Parathyroid adenoma (tissue), 2 donors: ENCODE data around the gene EMX2.

Experiments used
- H2AFZ ChIP-seq: fragments of 300-600 bp; sonication (generic); one replicate; pipeline ENCODE4 v1.7.0; 2017; ENCODE audit warnings: antibody characterized with exemption, mild to moderate bottlenecking
- H3K27ac ChIP-seq: fragments of 300-600 bp; sonication (generic); one replicate; pipeline ENCODE4 v1.7.0; 2017
- H3K27me3 ChIP-seq: fragments of 300-600 bp; sonication (generic); one replicate; pipeline ENCODE4 v1.7.0; 2017; ENCODE audit warnings: low read length; ENCODE audit not compliant: control insufficient read depth, insufficient read depth
- H3K36me3 ChIP-seq: fragments of 300-600 bp; sonication (generic); one replicate; pipeline ENCODE4 v1.7.0; 2017; ENCODE audit warnings: low read length; ENCODE audit not compliant: control insufficient read depth, insufficient read depth
- H3K4me1 ChIP-seq: fragments of 300-600 bp; sonication (generic); one replicate; pipeline ENCODE4 v1.7.0; 2017; ENCODE audit warnings: control low read depth
- H3K4me2 ChIP-seq: fragments of 300-600 bp; sonication (generic); one replicate; pipeline ENCODE4 v1.7.0; 2017; ENCODE audit warnings: low read length
- H3K4me3 ChIP-seq: fragments of 300-600 bp; sonication (generic); one replicate; pipeline ENCODE4 v1.7.0; 2017; ENCODE audit warnings: low read depth, low read length
- H3K79me2 ChIP-seq: fragments of 300-600 bp; sonication (generic); one replicate; pipeline ENCODE4 v1.7.0; 2017; ENCODE audit warnings: control low read depth
- H3K9ac ChIP-seq: fragments of 300-600 bp; sonication (generic); one replicate; pipeline ENCODE4 v1.7.0; 2017; ENCODE audit warnings: mild to moderate bottlenecking
- H3K9me3 ChIP-seq: fragments of 300-600 bp; sonication (generic); one replicate; pipeline ENCODE4 v1.7.0; 2017; ENCODE audit warnings: low read length; ENCODE audit not compliant: control insufficient read depth
- TF ChIP-seq, protein P1 (sequence below): fragments of 300-600 bp; sonication (generic); IDR thresholded peaks from one replicate; pipeline ENCODE4 v1.7.0; 2017; ENCODE audit warnings: antibody characterized with exemption, mild to moderate bottlenecking
- donor health status: primary hyperparathyroidism.

EMX2 gene

DNA sequence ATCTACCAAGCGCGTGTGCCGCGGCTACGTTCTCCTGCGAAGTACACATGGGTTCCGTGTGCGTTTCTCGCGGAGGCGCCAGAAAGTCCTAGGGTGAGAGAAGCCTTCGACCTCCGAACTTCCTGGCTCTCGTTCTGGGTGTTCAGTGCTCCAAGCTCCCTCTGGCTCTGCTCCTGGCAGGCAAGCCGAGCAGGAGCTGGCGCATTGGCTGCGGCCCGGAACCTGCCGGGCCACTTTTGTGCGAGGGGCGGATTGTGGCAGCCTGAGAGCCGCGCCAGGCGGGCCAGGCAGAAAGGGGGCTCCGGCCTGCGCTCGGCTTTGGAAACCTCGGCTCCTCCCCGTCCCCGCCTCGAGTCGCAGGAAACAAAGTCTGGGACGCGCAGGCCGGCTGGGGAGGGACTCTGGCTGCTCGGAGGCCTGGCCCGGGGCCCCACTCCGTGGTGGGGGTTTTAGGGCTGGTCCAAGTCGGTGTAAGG, 9.6 kb downstream of the EMX2 start:
- H3K9ac ChIP-seq = no peak overlapping the region
- no peak overlapping the region for H2AFZ ChIP-seq
- no peak overlapping the region for H3K4me3 ChIP-seq
- H3K27me3 ChIP-seq = peaks cover 29% of the 10 kb centered on the region
- no peaks in the 10 kb centered on the region for H3K9me3 ChIP-seq
- no peak overlapping the region for H3K4me2 ChIP-seq
- H3K79me2 ChIP-seq = no peaks in the 10 kb centered on the region
- no peaks in the 10 kb centered on the region for H3K4me1 ChIP-seq
- H3K36me3 ChIP-seq = no peaks in the 10 kb centered on the region
- TF ChIP-seq, protein P1, sequence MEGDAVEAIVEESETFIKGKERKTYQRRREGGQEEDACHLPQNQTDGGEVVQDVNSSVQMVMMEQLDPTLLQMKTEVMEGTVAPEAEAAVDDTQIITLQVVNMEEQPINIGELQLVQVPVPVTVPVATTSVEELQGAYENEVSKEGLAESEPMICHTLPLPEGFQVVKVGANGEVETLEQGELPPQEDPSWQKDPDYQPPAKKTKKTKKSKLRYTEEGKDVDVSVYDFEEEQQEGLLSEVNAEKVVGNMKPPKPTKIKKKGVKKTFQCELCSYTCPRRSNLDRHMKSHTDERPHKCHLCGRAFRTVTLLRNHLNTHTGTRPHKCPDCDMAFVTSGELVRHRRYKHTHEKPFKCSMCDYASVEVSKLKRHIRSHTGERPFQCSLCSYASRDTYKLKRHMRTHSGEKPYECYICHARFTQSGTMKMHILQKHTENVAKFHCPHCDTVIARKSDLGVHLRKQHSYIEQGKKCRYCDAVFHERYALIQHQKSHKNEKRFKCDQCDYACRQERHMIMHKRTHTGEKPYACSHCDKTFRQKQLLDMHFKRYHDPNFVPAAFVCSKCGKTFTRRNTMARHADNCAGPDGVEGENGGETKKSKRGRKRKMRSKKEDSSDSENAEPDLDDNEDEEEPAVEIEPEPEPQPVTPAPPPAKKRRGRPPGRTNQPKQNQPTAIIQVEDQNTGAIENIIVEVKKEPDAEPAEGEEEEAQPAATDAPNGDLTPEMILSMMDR = no peak
- no peak overlapping the region for H3K27ac ChIP-seq

DNA sequence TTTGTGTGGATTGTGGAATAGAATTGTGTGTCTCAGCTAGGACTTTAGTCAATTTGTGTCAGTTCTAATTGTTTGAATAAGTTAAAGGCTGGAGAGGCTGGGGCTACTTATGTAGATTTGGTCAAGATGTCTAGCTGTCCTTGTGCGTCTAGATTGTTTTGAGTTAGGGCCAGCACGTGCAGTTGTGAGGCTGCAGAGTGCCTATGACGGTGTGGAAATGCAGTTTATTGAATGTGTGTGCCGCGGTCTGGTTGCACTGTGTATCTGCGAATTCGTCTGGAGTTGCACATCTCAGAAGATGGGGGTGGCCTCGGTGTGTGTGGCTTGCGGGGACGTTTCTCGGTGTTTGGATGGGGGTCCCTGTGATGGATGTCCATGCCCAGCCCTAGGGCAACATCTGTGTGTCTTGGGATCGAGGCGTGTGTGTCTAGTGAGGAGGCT, 10.2 kb downstream of the EMX2 start:
- Histone ChIP-seq H3K4me1 (no peaks in the 10 kb centered on the region), H3K4me2 (no peak overlapping the region), H3K9ac (no peak overlapping the region), H3K9me3 (no peaks in the 10 kb centered on the region), H2AFZ (no peak overlapping the region), H3K27me3 (peaks cover 24% of the 10 kb centered on the region), H3K4me3 (no peak overlapping the region), H3K36me3 (no peaks in the 10 kb centered on the region), H3K79me2 (no peaks in the 10 kb centered on the region), H3K27ac (no peak overlapping the region)
- TF ChIP-seq, protein P1 = no peak

DNA sequence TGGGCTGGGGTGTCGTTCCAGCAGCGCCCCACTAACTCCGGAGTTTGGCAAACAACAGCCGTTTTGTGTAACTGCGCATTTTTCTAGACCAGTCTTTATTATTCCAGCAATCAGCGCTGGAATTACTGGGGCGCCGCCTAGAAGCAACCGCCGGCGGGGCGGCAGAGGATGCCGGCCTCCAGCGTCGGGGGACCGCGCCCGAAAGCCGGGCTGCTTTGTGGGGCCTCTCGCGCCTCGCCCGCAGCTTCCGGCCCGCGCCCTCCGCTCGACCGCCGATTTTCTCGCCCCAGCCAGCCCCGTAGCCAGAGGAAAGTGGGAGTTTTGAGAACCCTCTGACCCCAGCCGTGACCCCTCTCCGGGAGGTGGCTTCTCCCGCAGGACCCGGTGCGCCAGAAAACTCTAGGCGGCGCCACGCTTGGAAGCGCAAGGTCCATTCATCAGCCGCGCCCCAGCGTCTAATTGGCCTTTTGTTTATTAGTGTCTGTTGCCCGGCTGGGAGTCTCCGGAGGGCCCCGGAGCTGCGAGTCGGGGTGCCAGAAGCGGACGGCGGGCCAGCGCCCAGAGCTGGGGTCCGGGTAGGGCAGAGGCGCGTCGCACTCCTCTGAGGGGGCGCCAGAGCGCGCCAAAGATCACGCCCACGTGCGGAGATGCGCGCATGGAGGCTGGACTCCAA, 10.7 kb downstream of the EMX2 start:
- H3K36me3 ChIP-seq = no peaks in the 10 kb centered on the region
- no peaks in the 10 kb centered on the region for H3K79me2 ChIP-seq
- no peak overlapping the region for H2AFZ ChIP-seq
- no peak overlapping the region for H3K9ac ChIP-seq
- H3K4me2 ChIP-seq = no peak overlapping the region
- H3K4me3 ChIP-seq = no peak overlapping the region
- peaks cover 20% of the 10 kb centered on the region for H3K27me3 ChIP-seq
- no peaks in the 10 kb centered on the region for H3K9me3 ChIP-seq
- TF ChIP-seq, protein P1 = no peak
- no peaks in the 10 kb centered on the region for H3K4me1 ChIP-seq
- H3K27ac ChIP-seq = no peak overlapping the region

DNA sequence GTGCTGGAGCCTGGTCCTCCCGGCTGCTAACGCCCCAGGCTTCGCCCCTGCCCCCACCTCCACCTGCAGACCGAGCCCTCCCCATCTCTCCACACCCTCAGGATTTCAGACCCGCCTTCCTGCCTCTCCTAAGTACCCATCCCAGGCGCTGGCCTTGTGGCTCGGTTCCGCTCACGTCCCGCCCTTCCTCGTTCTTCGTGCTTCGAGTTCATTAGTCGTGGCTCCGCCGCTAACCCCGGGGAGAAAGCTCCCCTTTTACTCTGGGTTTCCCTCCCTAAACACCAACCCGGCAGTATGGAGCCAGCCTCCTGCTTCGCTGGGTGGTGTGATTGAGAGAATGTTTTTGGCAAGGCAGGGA, 11.2 kb downstream of the EMX2 start:
- TF ChIP-seq, protein P1 = no peak
- Histone ChIP-seq H3K4me1 (no peaks in the 10 kb centered on the region), H3K4me3 (no peak overlapping the region), H3K79me2 (no peaks in the 10 kb centered on the region), H2AFZ (no peak overlapping the region), H3K9me3 (no peaks in the 10 kb centered on the region), H3K9ac (no peak overlapping the region), H3K27ac (no peak overlapping the region), H3K36me3 (no peaks in the 10 kb centered on the region), H3K27me3 (peaks cover 17% of the 10 kb centered on the region), H3K4me2 (no peak overlapping the region)

DNA sequence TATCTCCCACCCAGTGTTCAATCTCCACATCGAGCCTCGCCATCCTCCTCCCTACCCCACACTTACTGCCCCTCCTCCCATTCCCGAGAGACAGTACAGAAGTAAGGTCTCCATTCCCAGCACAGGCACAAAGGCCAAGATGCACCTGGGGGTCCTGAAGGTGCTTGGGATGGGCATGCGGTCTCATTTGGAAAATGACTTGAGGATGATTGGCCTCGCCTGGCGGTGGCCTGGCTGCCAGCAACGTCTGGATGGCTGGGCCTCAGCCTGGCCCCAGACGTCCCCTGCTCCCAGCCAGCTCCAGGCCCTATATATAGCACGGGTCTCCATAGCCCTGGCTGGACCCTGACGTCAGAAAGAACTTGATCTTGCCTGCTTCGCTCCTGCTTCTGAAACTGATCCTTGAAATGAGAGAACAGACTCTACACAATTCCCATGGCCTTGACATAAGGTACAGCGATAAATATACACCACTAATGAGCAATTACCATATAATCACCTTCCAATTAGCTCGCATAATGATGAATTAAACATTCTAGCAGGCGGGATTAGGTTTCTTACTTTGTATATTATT, 11.8 kb downstream of the EMX2 start:
- Histone ChIP-seq H3K27ac (no peak overlapping the region), H3K9me3 (no peaks in the 10 kb centered on the region), H3K36me3 (no peaks in the 10 kb centered on the region), H3K79me2 (no peaks in the 10 kb centered on the region), H3K4me1 (no peaks in the 10 kb centered on the region), H3K27me3 (peaks cover 17% of the 10 kb centered on the region), H2AFZ (no peak overlapping the region), H3K9ac (no peak overlapping the region), H3K4me2 (no peak overlapping the region), H3K4me3 (no peak overlapping the region)
- TF ChIP-seq, protein P1 = no peak
